IMR-90 (cell line): ENCODE data around the gene ADAMTSL5. TPM values are rescaled to one million over a fixed set of nuclear protein-coding genes. Genes with fewer than 3 reads are reported as not detected.
A peak's percentile ranks its signal among the peaks of the same experiment; 100 is the strongest.

Experiments used
- ATAC-seq: fragments of 200-7000 bp; cut with Tn5 transposase; 2 replicates; pipeline ENCODE4 v1.9.1; 2020; ENCODE audit warnings: low read depth, mild to moderate bottlenecking, moderate library complexity
- BruUV-seq: library from RNA; stranded (reverse); fragments of 400-500 nt; replicated peaks from 2 replicates; lab custom pipeline; 2021; lab: Mats Ljungman, UMichigan
- CTCF ChIA-PET: fragments of 300-600 bp; formaldehyde crosslinking; extraction: SDS; loops from one replicate; lab custom pipeline; 2021; ENCODE audit warnings: antibody characterized with exemption; lab: Yijun Ruan, JAX
- POLR2A ChIA-PET: fragments of 300-600 bp; sonication (Branson Sonifier 250); formaldehyde crosslinking; loops from one replicate; lab custom pipeline; 2022; ENCODE audit warnings: antibody characterized with exemption; ENCODE audit not compliant: unreplicated experiment; lab: Charles Lee
- DNase-seq: peaks from one replicate; pipeline ENCODE4 v3.0.0; 2013
- H2AFZ ChIP-seq: replicated peaks from 2 replicates; pipeline ENCODE3; 2013; ENCODE audit warnings: low read length, mild to moderate bottlenecking; ENCODE audit not compliant: poor library complexity
- H2AK5ac ChIP-seq: 2 replicates; pipeline ENCODE4 v1.6.1; 2013; ENCODE audit warnings: low read depth, low read length, inconsistent platforms
- H2AK9ac ChIP-seq: replicated peaks from 2 replicates; pipeline ENCODE3; 2013; ENCODE audit warnings: mild to moderate bottlenecking, low read depth, low read length, moderate library complexity; ENCODE audit not compliant: poor library complexity
- H2BK120ac ChIP-seq: 2 replicates; pipeline ENCODE4 v1.6.1; 2013; ENCODE audit warnings: low read depth, low read length, inconsistent platforms
- H2BK15ac ChIP-seq: 3 replicates; pipeline ENCODE4 v1.6.1; 2013; ENCODE audit warnings: low read depth, low read length, inconsistent platforms
- H2BK20ac ChIP-seq: 2 replicates; pipeline ENCODE4 v1.6.1; 2013; ENCODE audit warnings: low read depth, mild to moderate bottlenecking, inconsistent platforms, low read length, moderate library complexity
- H2BK5ac ChIP-seq: 2 replicates; pipeline ENCODE4 v1.6.1; 2013; ENCODE audit warnings: mild to moderate bottlenecking, low read depth, low read length, inconsistent platforms; ENCODE audit not compliant: poor library complexity, severe bottlenecking
- H3K14ac ChIP-seq: replicated peaks from 2 replicates; pipeline ENCODE4 v1.6.1; 2013; ENCODE audit warnings: low read depth, low read length, inconsistent platforms
- H3K18ac ChIP-seq: 2 replicates; pipeline ENCODE4 v1.6.1; 2013; ENCODE audit warnings: low read depth, low read length, control low read depth
- H3K23ac ChIP-seq: 2 replicates; pipeline ENCODE4 v1.6.1; 2013; ENCODE audit warnings: low read depth, low read length, inconsistent platforms
- H3K27ac ChIP-seq: 2 replicates; pipeline ENCODE4 v1.5.1; 2013; ENCODE audit warnings: mild to moderate bottlenecking, control low read depth, low read length; ENCODE audit not compliant: insufficient read depth
- H3K27me3 ChIP-seq: 2 replicates; pipeline ENCODE4 v1.6.1; 2013; ENCODE audit warnings: low read length; ENCODE audit not compliant: control insufficient read depth, insufficient read depth
- H3K36me3 ChIP-seq: 2 replicates; pipeline ENCODE4 v1.6.1; 2013; ENCODE audit warnings: low read length, mixed read lengths; ENCODE audit not compliant: control insufficient read depth, insufficient read depth
- H3K4ac ChIP-seq: 2 replicates; pipeline ENCODE4 v1.6.1; 2013; ENCODE audit warnings: low read depth, low read length, inconsistent platforms
- H3K4me1 ChIP-seq: 2 replicates; pipeline ENCODE4 v1.6.1; 2013; ENCODE audit warnings: low read length, mixed read lengths; ENCODE audit not compliant: control insufficient read depth, insufficient read depth
- H3K4me2 ChIP-seq: 2 replicates; pipeline ENCODE4 v1.6.1; 2013; ENCODE audit warnings: low read depth, mild to moderate bottlenecking, control low read depth, low read length, moderate library complexity
- H3K4me3 ChIP-seq: 2 replicates; pipeline ENCODE4 v1.5.1; 2013; ENCODE audit warnings: low read depth, mild to moderate bottlenecking, control low read depth, low read length, moderate library complexity; ENCODE audit not compliant: insufficient read depth
- H3K56ac ChIP-seq: 2 replicates; pipeline ENCODE4 v1.6.1; 2013; ENCODE audit warnings: low read length, inconsistent platforms; ENCODE audit not compliant: insufficient read depth; ENCODE audit errors: extremely low read depth
- H3K79me1 ChIP-seq, 2 experiments: 2 replicates each; pipeline ENCODE4 v1.6.1; 2013; ENCODE audit warnings: low read length in 2 of 2, inconsistent platforms in 1 of 2, low read depth in 1 of 2
- H3K9ac ChIP-seq: 2 replicates; pipeline ENCODE4 v1.6.1; 2013; ENCODE audit warnings: low read depth, low read length, control low read depth
- H3K9me1 ChIP-seq: 2 replicates; pipeline ENCODE4 v1.6.1; 2013; ENCODE audit warnings: low read length, inconsistent platforms; ENCODE audit not compliant: insufficient read depth
- H3K9me3 ChIP-seq: 2 replicates; pipeline ENCODE4 v1.6.1; 2013; ENCODE audit warnings: low read length; ENCODE audit not compliant: control insufficient read depth, insufficient read depth
- H4K20me1 ChIP-seq: 2 replicates; pipeline ENCODE4 v1.6.1; 2013; ENCODE audit warnings: low read length, inconsistent platforms; ENCODE audit not compliant: insufficient read depth
- H4K5ac ChIP-seq: 2 replicates; pipeline ENCODE4 v1.6.1; 2013; ENCODE audit warnings: mild to moderate bottlenecking, low read depth, low read length, control low read depth
- H4K8ac ChIP-seq, 2 experiments: 2 replicates each; pipeline ENCODE4 v1.6.1; 2013; ENCODE audit warnings: low read depth in 2 of 2, low read length in 2 of 2, control low read depth in 1 of 2, inconsistent platforms in 1 of 2
- H4K91ac ChIP-seq: 2 replicates; pipeline ENCODE4 v1.6.1; 2013; ENCODE audit warnings: low read depth, low read length, inconsistent platforms; ENCODE audit not compliant: insufficient read depth
- FOS ChIP-seq: fragments of 150-350 bp; IDR thresholded peaks from 2 replicates; pipeline ENCODE4 v1.6.1; 2016; ENCODE audit warnings: low read depth, low read length
- WGBS, 2 experiments: methylation state at CpG; one replicate each; pipeline versions ENCODE4 v1.1.5 to v1.1.7; 2013; ENCODE audit warnings: missing lambda C conversion rate in 2 of 2; ENCODE audit not compliant: insufficient read length in 1 of 2; ENCODE audit errors: extremely low coverage in 2 of 2; 5-methylcytosine and 5-hydroxymethylcytosine counted together
- dilution Hi-C: fragments of 300-500 bp; cut with HindIII; formaldehyde crosslinking; loops from one replicate; pipeline ENCODE4 v1.14.3; 2018; ENCODE audit warnings: low sequenced_read_pairs; ENCODE audit not compliant: unreplicated experiment
- in situ Hi-C: fragments of 300-500 bp; cut with MboI; formaldehyde crosslinking; loops from 3 replicates; pipeline ENCODE4 v1.14.3; 2019; ENCODE audit warnings: low sequenced_read_pairs, inconsistent platforms, mixed read lengths
- intact Hi-C: fragments of 100-400 bp; cut with micrococcal nuclease; formaldehyde crosslinking; loops from 2 replicates; pipeline ENCODE4 v1.10.0; 2022
- polyA plus RNA-seq, 3 experiments: library from polyadenylated mRNA; depleted of rRNA; stranded (reverse); fragments of >200 nt; gene quantifications; 2 replicates each; pipeline ENCODE4 v1.2.3, GENCODE V29; 2012; ENCODE audit warnings: low replicate concordance in 1 of 3
- total RNA-seq: library from RNA; depleted of rRNA; stranded (reverse); fragments of >200 nt; gene quantifications from 2 replicates; pipeline ENCODE4 v1.2.3, GENCODE V29; 2012
- TF ChIP-seq, protein P1 (sequence below): fragments of 150-350 bp; IDR thresholded peaks from 2 replicates; pipeline ENCODE4 v1.6.1; 2016; ENCODE audit warnings: low read depth, mild to moderate bottlenecking, low read length, moderate library complexity, borderline replicate concordance
- TF ChIP-seq, protein P2 (sequence below): conservative IDR thresholded peaks from 2 replicates; pipeline ENCODE4 v1.5.1; 2012; ENCODE audit warnings: mild to moderate bottlenecking, low read depth, low read length, improper control_type of control experiment

ADAMTSL5 gene
- total and polyA plus RNA-seq, 2 of the 4 experiments (the other 2 are of a cell fraction), result 0.90 to 10.8 TPM

DNA sequence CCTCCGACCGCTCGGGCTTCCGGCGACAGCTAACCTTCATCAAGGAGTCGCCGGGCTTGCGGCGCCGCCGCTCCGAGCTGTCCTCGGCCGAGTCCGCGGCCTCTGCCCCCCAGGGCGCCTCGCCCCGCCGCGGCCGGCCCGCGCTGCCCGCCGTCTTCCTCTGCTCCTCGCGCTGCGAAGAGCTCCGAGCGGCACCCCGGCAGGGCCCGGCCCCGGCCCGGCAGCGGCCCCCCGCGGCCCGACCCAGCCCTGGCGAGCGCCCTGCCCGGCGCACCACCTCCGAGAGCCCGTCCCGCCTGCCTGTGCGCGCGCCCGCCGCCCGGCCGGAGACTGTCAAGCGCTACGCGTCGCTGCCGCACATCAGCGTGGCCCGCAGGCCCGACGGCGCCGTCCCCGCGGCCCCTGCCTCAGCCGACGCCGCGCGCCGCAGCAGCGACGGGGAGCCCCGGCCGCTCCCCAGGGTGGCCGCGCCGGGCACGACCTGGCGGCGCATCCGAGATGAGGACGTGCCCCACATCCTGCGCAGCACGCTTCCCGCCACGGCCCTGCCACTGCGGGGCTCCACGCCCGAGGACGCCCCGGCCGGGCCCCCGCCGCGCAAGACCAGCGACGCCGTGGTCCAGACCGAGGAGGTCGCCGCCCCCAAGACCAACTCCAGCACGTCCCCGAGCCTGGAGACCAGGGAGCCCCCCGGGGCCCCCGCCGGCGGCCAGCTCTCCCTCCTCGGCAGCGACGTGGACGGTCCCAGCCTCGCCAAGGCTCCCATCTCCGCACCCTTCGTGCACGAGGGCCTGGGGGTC lies 43.4 kb downstream of the ADAMTSL5 start (continued):
- TF ChIP-seq, protein P1, sequence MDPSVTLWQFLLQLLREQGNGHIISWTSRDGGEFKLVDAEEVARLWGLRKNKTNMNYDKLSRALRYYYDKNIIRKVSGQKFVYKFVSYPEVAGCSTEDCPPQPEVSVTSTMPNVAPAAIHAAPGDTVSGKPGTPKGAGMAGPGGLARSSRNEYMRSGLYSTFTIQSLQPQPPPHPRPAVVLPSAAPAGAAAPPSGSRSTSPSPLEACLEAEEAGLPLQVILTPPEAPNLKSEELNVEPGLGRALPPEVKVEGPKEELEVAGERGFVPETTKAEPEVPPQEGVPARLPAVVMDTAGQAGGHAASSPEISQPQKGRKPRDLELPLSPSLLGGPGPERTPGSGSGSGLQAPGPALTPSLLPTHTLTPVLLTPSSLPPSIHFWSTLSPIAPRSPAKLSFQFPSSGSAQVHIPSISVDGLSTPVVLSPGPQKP, result no peak

DNA sequence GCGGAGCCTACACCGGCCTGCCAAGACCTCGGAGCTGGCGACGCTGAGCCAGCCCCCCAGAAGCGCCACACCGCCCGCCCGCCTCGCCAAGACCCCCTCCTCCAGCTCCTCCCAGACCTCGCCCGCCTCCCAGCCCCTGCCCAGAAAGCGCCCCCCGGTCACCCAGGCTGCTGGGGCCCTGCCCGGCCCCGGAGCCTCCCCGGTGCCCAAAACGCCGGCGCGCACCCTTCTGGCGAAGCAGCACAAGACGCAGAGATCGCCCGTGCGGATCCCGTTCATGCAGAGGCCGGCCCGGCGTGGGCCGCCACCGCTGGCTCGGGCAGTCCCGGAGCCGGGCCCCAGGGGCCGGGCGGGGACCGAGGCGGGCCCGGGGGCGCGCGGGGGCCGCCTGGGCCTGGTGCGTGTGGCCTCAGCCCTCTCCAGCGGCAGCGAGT lies 44.0 kb downstream of the ADAMTSL5 start:
- H2BK20ac ChIP-seq, result no peak overlapping the region
- dilution Hi-C loops, result no loop called here
- no peak overlapping the region for H3K9ac ChIP-seq
- no peak overlapping the region for H2BK120ac ChIP-seq
- H3K18ac ChIP-seq, result no peak overlapping the region
- DNase-seq (peak; percentile 37), ATAC-seq (peak; percentile 27)
- CTCF ChIA-PET, result no interaction called here
- no peak overlapping the region for H2AK5ac ChIP-seq
- H4K8ac ChIP-seq, result no peak overlapping the region
- BruUV-seq, result no TSS peak
- H3K27me3 ChIP-seq, result peaks cover 69% of the 10 kb centered on the region
- H3K56ac ChIP-seq, result no peak overlapping the region
- no peak overlapping the region for H3K14ac ChIP-seq
- no peak overlapping the region for H4K5ac ChIP-seq
- H3K9me1 ChIP-seq, result no peaks in the 10 kb centered on the region
- TF ChIP-seq FOS, result no peak
- TF ChIP-seq, protein P2, sequence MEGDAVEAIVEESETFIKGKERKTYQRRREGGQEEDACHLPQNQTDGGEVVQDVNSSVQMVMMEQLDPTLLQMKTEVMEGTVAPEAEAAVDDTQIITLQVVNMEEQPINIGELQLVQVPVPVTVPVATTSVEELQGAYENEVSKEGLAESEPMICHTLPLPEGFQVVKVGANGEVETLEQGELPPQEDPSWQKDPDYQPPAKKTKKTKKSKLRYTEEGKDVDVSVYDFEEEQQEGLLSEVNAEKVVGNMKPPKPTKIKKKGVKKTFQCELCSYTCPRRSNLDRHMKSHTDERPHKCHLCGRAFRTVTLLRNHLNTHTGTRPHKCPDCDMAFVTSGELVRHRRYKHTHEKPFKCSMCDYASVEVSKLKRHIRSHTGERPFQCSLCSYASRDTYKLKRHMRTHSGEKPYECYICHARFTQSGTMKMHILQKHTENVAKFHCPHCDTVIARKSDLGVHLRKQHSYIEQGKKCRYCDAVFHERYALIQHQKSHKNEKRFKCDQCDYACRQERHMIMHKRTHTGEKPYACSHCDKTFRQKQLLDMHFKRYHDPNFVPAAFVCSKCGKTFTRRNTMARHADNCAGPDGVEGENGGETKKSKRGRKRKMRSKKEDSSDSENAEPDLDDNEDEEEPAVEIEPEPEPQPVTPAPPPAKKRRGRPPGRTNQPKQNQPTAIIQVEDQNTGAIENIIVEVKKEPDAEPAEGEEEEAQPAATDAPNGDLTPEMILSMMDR, result 0 out of 2 replicates have a peak, but pooled peaks have one; percentile 6
- no peak overlapping the region for H2AFZ ChIP-seq
- H3K79me1 ChIP-seq, result peaks cover 0 to 13% of the 10 kb centered on the region in 2 experiments; a peak in 1 of 4 replicates
- peaks cover 81% of the 10 kb centered on the region for H4K20me1 ChIP-seq
- H3K27ac ChIP-seq, result no peak overlapping the region
- H3K4me2 ChIP-seq, result peak overlapping the region; percentile 5; the same call in 1 of the 2 replicates
- H2BK5ac ChIP-seq, result no peak overlapping the region
- H2BK15ac ChIP-seq, result no peak overlapping the region
- H3K4me3 ChIP-seq, result 0 out of 2 replicates have a peak overlapping the region, but pooled peaks have one; percentile 5
- POLR2A ChIA-PET, result interaction anchor here (0.6 kb wide), 1 partner anchor 102 kb away, joined by 3 read pairs; no protein-coding TSS in a partner anchor
- no peak overlapping the region for H2AK9ac ChIP-seq
- H3K4ac ChIP-seq, result no peak overlapping the region
- intact Hi-C loops, result no loop called here
- WGBS, 2 experiments, result 4% methylated on average over 40 of the region's 47 CpGs; no CpG with 5 or more reads in 1 of the 2 experiments
- no peak overlapping the region for H4K91ac ChIP-seq
- in situ Hi-C loops, result no loop called here
- H3K23ac ChIP-seq, result no peak overlapping the region
- H3K9me3 ChIP-seq, result no peaks in the 10 kb centered on the region; the same call in 1 of the 2 replicates
- no peaks in the 10 kb centered on the region for H3K36me3 ChIP-seq
- peaks cover 21% of the 10 kb centered on the region for H3K4me1 ChIP-seq
